SK-N-SH treated with all-trans-retinoic acid at 6 μM for 48 hours (cell line): Measurements from ENCODE around the gene PARP3.

Experiments used
- CREB5 ChIP-seq: fragments of 250-450 bp; sonication (Bioruptor Pico); IDR thresholded peaks from 2 replicates; pipeline ENCODE4 v1.5.1; 2020; ENCODE audit warnings: low read depth, mild to moderate bottlenecking, moderate library complexity
- CSRNP3 ChIP-seq: fragments of 250-450 bp; sonication (Bioruptor Pico); IDR thresholded peaks from 2 replicates; pipeline ENCODE4 v1.5.1; 2021; ENCODE audit warnings: mild to moderate bottlenecking, moderate library complexity
- ESRRG ChIP-seq: fragments of 250-450 bp; sonication (Bioruptor Pico); IDR thresholded peaks from 2 replicates; pipeline ENCODE4 v1.6.1; 2021; ENCODE audit warnings: mild to moderate bottlenecking
- RARB ChIP-seq: fragments of 250-450 bp; sonication (Bioruptor Pico); IDR thresholded peaks from 2 replicates; pipeline ENCODE4 v1.8.0; 2021; ENCODE audit warnings: mild to moderate bottlenecking, moderate library complexity
- ZFP30 ChIP-seq: fragments of 450-650 bp; formaldehyde crosslinking; IDR thresholded peaks from 2 replicates; pipeline ENCODE4 v1.5.0; 2022; ENCODE audit warnings: mild to moderate bottlenecking, moderate library complexity

GRCh38 chr3:51904034-51904823 lies 37.9 kb upstream of the PARP3 start:
- no peak for TF ChIP-seq RARB (CRISPR knock-in tag)
- no peak for TF ChIP-seq CREB5 (CRISPR knock-in tag)
- no peak for TF ChIP-seq ZFP30 (CRISPR knock-in tag)
- no peak for TF ChIP-seq ESRRG
- no peak for TF ChIP-seq CSRNP3
